ENCODE data around the gene PRR15L. TPM values are rescaled to one million over a fixed set of nuclear protein-coding genes. Genes with fewer than 3 reads are reported as not detected.

PRR15L gene
- total and polyA plus RNA-seq, 2 donors (not counting 1 experiment from before 2014, with no cell fraction given): not detected

DNA sequence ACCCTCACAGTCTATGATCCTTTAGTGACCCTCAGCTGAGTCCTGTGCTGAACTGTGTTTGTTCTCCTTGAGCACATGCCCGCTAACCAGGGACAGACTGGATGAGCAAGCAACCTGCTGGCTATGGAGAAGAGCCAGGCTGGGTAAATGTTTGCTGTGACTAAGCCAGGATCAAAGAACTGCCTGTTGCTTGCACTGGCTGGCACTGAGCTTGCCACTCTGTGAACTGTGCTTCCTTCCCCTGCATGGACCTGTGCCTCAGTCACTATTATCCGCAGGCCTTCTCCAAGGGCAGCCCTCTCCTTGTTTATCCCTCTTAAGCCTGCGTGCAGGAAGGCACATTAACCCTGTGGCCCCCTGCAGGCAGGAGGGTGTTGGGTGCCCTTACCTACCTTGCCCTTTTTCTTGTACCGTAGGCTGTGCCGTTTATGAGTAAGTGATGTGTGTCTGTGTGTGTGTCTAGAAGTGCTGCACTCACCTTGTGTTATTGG is 8.9 kb downstream of the PRR15L start:
- H3K27ac ChIP-seq (ENCODE audit: insufficient read depth, low read length): no peak overlapping the region
- H3K27me3 ChIP-seq (ENCODE audit: control insufficient read depth, insufficient read depth, low read length): no peaks in the 10 kb centered on the region
- no peak for TF ChIP-seq EZH2 (IDR thresholded peaks at IDR 0.05; ENCODE audit: low read length, missing control alignments)
- TF ChIP-seq, protein P1, sequence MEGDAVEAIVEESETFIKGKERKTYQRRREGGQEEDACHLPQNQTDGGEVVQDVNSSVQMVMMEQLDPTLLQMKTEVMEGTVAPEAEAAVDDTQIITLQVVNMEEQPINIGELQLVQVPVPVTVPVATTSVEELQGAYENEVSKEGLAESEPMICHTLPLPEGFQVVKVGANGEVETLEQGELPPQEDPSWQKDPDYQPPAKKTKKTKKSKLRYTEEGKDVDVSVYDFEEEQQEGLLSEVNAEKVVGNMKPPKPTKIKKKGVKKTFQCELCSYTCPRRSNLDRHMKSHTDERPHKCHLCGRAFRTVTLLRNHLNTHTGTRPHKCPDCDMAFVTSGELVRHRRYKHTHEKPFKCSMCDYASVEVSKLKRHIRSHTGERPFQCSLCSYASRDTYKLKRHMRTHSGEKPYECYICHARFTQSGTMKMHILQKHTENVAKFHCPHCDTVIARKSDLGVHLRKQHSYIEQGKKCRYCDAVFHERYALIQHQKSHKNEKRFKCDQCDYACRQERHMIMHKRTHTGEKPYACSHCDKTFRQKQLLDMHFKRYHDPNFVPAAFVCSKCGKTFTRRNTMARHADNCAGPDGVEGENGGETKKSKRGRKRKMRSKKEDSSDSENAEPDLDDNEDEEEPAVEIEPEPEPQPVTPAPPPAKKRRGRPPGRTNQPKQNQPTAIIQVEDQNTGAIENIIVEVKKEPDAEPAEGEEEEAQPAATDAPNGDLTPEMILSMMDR (conservative IDR thresholded peaks at IDR 0.05 in 1 of 2, IDR thresholded peaks at IDR 0.05 in 1 of 2; ENCODE audit: low read depth in 1 of 2, low read length in 2 of 2): no peak
- no peak overlapping the region for H3K9ac ChIP-seq (ENCODE audit: insufficient read depth, low read length)
- H3K9me3 ChIP-seq (ENCODE audit: control insufficient read depth, insufficient read depth, low read depth, low read length): no peaks in the 10 kb centered on the region
- H3K4me3 ChIP-seq (replicated peaks in 1 of 4; ENCODE audit: control extremely low read depth in 1 of 4, insufficient read depth in 1 of 4, low read depth in 3 of 4, low read length in 4 of 4): no peak overlapping the region
- H3K79me2 ChIP-seq (ENCODE audit: control insufficient read depth, insufficient read depth, low read length): no peaks in the 10 kb centered on the region
- H3K4me2 ChIP-seq (ENCODE audit: extremely low read depth, insufficient read depth, low read length): no peak overlapping the region
- H2AFZ ChIP-seq (ENCODE audit: low read length): no peak overlapping the region
- DNase-seq (ENCODE audit: low read depth in 2 of 2): no peak
- H3K4me1 ChIP-seq (ENCODE audit: control insufficient read depth, extremely low read depth, insufficient read depth, low read length): peaks cover 7% of the 10 kb centered on the region
- no peaks in the 10 kb centered on the region for H4K20me1 ChIP-seq (ENCODE audit: control insufficient read depth, extremely low read depth, insufficient read depth, low read length)
- peaks cover 6% of the 10 kb centered on the region for H3K36me3 ChIP-seq (ENCODE audit: control insufficient read depth, insufficient read depth, low read length)

- Histone ChIP-seq H4K20me1 (ENCODE audit: control insufficient read depth, extremely low read depth, insufficient read depth, low read length) (no peaks in the 10 kb centered on the region), H3K27me3 (ENCODE audit: control insufficient read depth, insufficient read depth, low read length) (no peaks in the 10 kb centered on the region), H3K4me2 (ENCODE audit: extremely low read depth, insufficient read depth, low read length) (no peak overlapping the region), H3K4me1 (ENCODE audit: control insufficient read depth, extremely low read depth, insufficient read depth, low read length) (peaks cover 9% of the 10 kb centered on the region), H3K4me3 (replicated peaks in 1 of 4; ENCODE audit: control extremely low read depth in 1 of 4, insufficient read depth in 1 of 4, low read depth in 3 of 4, low read length in 4 of 4) (no peak overlapping the region), H3K79me2 (ENCODE audit: control insufficient read depth, insufficient read depth, low read length) (no peaks in the 10 kb centered on the region), H3K9me3 (ENCODE audit: control insufficient read depth, insufficient read depth, low read depth, low read length) (no peaks in the 10 kb centered on the region), H2AFZ (ENCODE audit: low read length) (no peak overlapping the region), H3K27ac (ENCODE audit: insufficient read depth, low read length) (no peak overlapping the region), H3K36me3 (ENCODE audit: control insufficient read depth, insufficient read depth, low read length) (peaks cover 4% of the 10 kb centered on the region), H3K9ac (ENCODE audit: insufficient read depth, low read length) (no peak overlapping the region)
- DNase-seq (ENCODE audit: low read depth in 2 of 2): peak; percentile 76 to 77
- TF ChIP-seq, protein P1 (conservative IDR thresholded peaks at IDR 0.05 in 1 of 2, IDR thresholded peaks at IDR 0.05 in 1 of 2; ENCODE audit: low read depth in 1 of 2, low read length in 2 of 2): peak; percentile 74 to 79
- no peak for TF ChIP-seq EZH2 (IDR thresholded peaks at IDR 0.05; ENCODE audit: low read length, missing control alignments)
These were observed 10.7 kb downstream of the PRR15L start for GRCh38 chr17:47946929-47947397.

GRCh38 chr17:47946516-47946915 is 11.2 kb downstream of the PRR15L start:
- Histone ChIP-seq H3K36me3 (ENCODE audit: control insufficient read depth, insufficient read depth, low read length) (peaks cover 4% of the 10 kb centered on the region), H3K27me3 (ENCODE audit: control insufficient read depth, insufficient read depth, low read length) (no peaks in the 10 kb centered on the region), H3K9me3 (ENCODE audit: control insufficient read depth, insufficient read depth, low read depth, low read length) (no peaks in the 10 kb centered on the region), H2AFZ (ENCODE audit: low read length) (no peak overlapping the region), H3K4me1 (ENCODE audit: control insufficient read depth, extremely low read depth, insufficient read depth, low read length) (peaks cover 9% of the 10 kb centered on the region), H4K20me1 (ENCODE audit: control insufficient read depth, extremely low read depth, insufficient read depth, low read length) (no peaks in the 10 kb centered on the region), H3K4me2 (ENCODE audit: extremely low read depth, insufficient read depth, low read length) (no peak overlapping the region), H3K9ac (ENCODE audit: insufficient read depth, low read length) (no peak overlapping the region), H3K79me2 (ENCODE audit: control insufficient read depth, insufficient read depth, low read length) (no peaks in the 10 kb centered on the region), H3K4me3 (replicated peaks in 1 of 4; ENCODE audit: control extremely low read depth in 1 of 4, insufficient read depth in 1 of 4, low read depth in 3 of 4, low read length in 4 of 4) (no peak overlapping the region), H3K27ac (ENCODE audit: insufficient read depth, low read length) (no peak overlapping the region)
- TF ChIP-seq EZH2 (IDR thresholded peaks at IDR 0.05; ENCODE audit: low read length, missing control alignments): no peak
- TF ChIP-seq, protein P1 (conservative IDR thresholded peaks at IDR 0.05 in 1 of 2, IDR thresholded peaks at IDR 0.05 in 1 of 2; ENCODE audit: low read depth in 1 of 2, low read length in 2 of 2): no peak
- DNase-seq (ENCODE audit: low read depth in 2 of 2): no peak
